ENCODE results near the gene HSPA12A.

HSPA12A gene

DNA sequence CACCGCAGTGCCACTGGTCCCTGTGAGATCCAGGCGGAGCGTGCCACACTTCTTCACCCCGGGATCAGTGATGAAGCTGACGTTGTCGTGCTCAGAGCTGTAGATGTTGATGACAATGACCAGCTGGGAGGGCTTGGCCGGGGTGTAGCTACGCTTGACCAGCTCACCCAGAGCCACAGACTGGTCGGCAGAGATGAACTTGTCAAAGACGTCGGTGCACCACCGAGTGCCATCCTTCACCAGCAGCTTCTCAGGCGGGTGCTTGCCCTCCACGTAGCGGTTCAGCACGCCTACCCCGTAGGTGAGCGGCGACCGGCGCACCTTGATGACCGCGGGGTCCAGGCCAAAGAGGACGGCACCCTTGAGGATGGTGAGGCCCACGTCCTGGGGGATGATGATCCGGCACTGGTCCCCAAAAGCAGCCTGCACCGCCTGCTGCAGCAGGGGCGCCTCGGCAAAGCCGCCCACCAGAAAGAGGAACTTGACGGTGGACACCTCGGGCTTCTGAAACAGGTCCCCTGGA, 67.4 kb downstream of the HSPA12A start:
- H3K27me3 ChIP-seq = peaks cover 42% of the 10 kb centered on the region
- no peaks in the 10 kb centered on the region for H3K4me1 ChIP-seq (ENCODE audit: control insufficient read depth in 1 of 2, insufficient read depth in 1 of 2, low read depth in 1 of 2, low read length in 1 of 2)
- no peak for TF ChIP-seq CTCF (IDR thresholded peaks at IDR 0.05)
- no peak overlapping the region for H3K27ac ChIP-seq
- H3K36me3 ChIP-seq = no peaks in the 10 kb centered on the region
- no peak overlapping the region for H3K4me3 ChIP-seq (ENCODE audit: low read depth in 1 of 2, low read length in 1 of 2)
- H3K9me3 ChIP-seq = no peaks in the 10 kb centered on the region

DNA sequence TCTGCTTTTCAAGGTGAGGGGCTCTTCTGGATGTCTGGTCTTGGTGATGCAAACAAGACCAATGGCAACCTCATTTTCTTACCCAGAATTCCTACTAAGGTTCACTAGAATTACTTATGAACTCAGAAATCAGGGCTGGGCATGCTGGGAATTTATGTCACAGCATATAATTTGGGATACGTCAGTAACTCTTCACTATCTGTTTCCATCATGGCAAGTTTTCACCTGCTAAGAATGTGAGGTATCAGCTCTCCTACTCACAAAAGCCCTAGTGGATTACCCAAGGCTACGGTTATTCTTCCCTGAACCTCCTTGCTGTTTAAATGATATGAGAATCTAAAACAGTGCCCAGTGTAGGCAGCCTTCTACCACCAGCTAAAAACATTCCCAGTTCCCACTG, 68.5 kb downstream of the HSPA12A start:
- no peaks in the 10 kb centered on the region for H3K4me1 ChIP-seq (ENCODE audit: control insufficient read depth in 1 of 2, insufficient read depth in 1 of 2, low read depth in 1 of 2, low read length in 1 of 2)
- no peaks in the 10 kb centered on the region for H3K9me3 ChIP-seq
- no peak overlapping the region for H3K4me3 ChIP-seq (ENCODE audit: low read depth in 1 of 2, low read length in 1 of 2)
- peaks cover 53% of the 10 kb centered on the region for H3K27me3 ChIP-seq
- no peak overlapping the region for H3K27ac ChIP-seq
- no peaks in the 10 kb centered on the region for H3K36me3 ChIP-seq
- no peak for TF ChIP-seq CTCF (IDR thresholded peaks at IDR 0.05)

- Histone ChIP-seq H3K36me3 (no peaks in the 10 kb centered on the region), H3K27ac (no peak overlapping the region)
These were observed 69.5 kb downstream of the HSPA12A start for GRCh38 chr10:116672891-116673290.

GRCh38 chr10:116671274-116671926, 71.0 kb downstream of the HSPA12A start:
- Histone ChIP-seq H3K4me1 (ENCODE audit: control insufficient read depth in 1 of 2, insufficient read depth in 1 of 2, low read depth in 1 of 2, low read length in 1 of 2) (no peaks in the 10 kb centered on the region), H3K9me3 (no peaks in the 10 kb centered on the region), H3K27me3 (peaks cover 54% of the 10 kb centered on the region), H3K27ac (no peak overlapping the region), H3K4me3 (ENCODE audit: low read depth in 1 of 2, low read length in 1 of 2) (no peak overlapping the region), H3K36me3 (no peaks in the 10 kb centered on the region)
- no peak for TF ChIP-seq CTCF (IDR thresholded peaks at IDR 0.05)

More at GRCh38 chr10:116672891-116673290, 69.5 kb downstream of the HSPA12A start:
- no peak for TF ChIP-seq CTCF (IDR thresholded peaks at IDR 0.05)
- Histone ChIP-seq H3K4me1 (ENCODE audit: control insufficient read depth in 1 of 2, insufficient read depth in 1 of 2, low read depth in 1 of 2, low read length in 1 of 2) (no peaks in the 10 kb centered on the region), H3K27me3 (peaks cover 54% of the 10 kb centered on the region), H3K9me3 (no peaks in the 10 kb centered on the region), H3K4me3 (ENCODE audit: low read depth in 1 of 2, low read length in 1 of 2) (no peak overlapping the region)

- Histone ChIP-seq H3K36me3 (no peaks in the 10 kb centered on the region), H3K9me3 (no peaks in the 10 kb centered on the region), H3K27ac (no peak overlapping the region), H3K4me1 (ENCODE audit: control insufficient read depth in 1 of 2, insufficient read depth in 1 of 2, low read depth in 1 of 2, low read length in 1 of 2) (no peaks in the 10 kb centered on the region), H3K27me3 (peaks cover 54% of the 10 kb centered on the region), H3K4me3 (ENCODE audit: low read depth in 1 of 2, low read length in 1 of 2) (no peak overlapping the region)
- no peak for TF ChIP-seq CTCF (IDR thresholded peaks at IDR 0.05)
These were observed 71.7 kb downstream of the HSPA12A start for GRCh38 chr10:116670706-116671105.
